GM12878 (cell line): ENCODE measurements around the gene TTLL6. TPM values are rescaled to one million over a fixed set of nuclear protein-coding genes. Genes with fewer than 3 reads are reported as not detected.

Experiments used
- ATAC-seq: fragments of 200-7000 bp; cut with Tn5 transposase; 3 replicates; pipeline ENCODE4 v1.9.1; 2020; ENCODE audit warnings: mild to moderate bottlenecking, moderate library complexity
- BruUV-seq: library from RNA; stranded (reverse); fragments of 400-500 nt; replicated peaks from 2 replicates; lab custom pipeline; 2021; lab: Mats Ljungman, UMichigan
- CTCF ChIA-PET: fragments of 300-600 bp; sonication (Branson Sonifier 250); formaldehyde crosslinking; extraction: SDS; loops from one replicate; lab custom pipeline; 2021; ENCODE audit warnings: inconsistent platforms; lab: Yijun Ruan, JAX
- POLR2A ChIA-PET: fragments of 350-600 bp; formaldehyde crosslinking; extraction: SDS; loops from one replicate; lab custom pipeline; 2021; ENCODE audit warnings: inconsistent platforms; lab: Charles Lee
- RAD21 ChIA-PET: fragments of 300-600 bp; sonication (Branson Sonifier 250); formaldehyde crosslinking; loops from one replicate; lab custom pipeline; 2023; ENCODE audit warnings: antibody characterized with exemption; ENCODE audit not compliant: unreplicated experiment; lab: Charles Lee
- SMC1A ChIA-PET: fragments of 300-600 bp; sonication (Branson Sonifier 250); formaldehyde crosslinking; loops from one replicate; lab custom pipeline; 2023; ENCODE audit not compliant: unreplicated experiment, uncharacterized antibody; lab: Charles Lee
- DNase-seq: peaks from one replicate; pipeline ENCODE4 v3.0.0-alpha.2; 2011; ENCODE audit warnings: low read depth, low spot score
- FAIRE-seq: peaks from 3 replicates; lab custom pipeline; 2011; peaks lifted over from hg19 to GRCh38; lab: Jason Lieb, UNC
- H2AFZ ChIP-seq: 2 replicates; pipeline ENCODE4 v1.6.0; 2011; ENCODE audit warnings: low read depth, low read length, control low read depth; ENCODE audit not compliant: control insufficient read depth
- H3K27ac ChIP-seq: 2 replicates; pipeline ENCODE4 v1.5.1; 2011; ENCODE audit warnings: control low read depth; ENCODE audit not compliant: control insufficient read depth, insufficient read depth
- H3K27me3 ChIP-seq, 2 experiments: replicated peaks in 1 of 2; 2 replicates each; pipeline versions ENCODE4 v1.6.0 to v1.6.1; 2011; ENCODE audit warnings: low read length in 1 of 2; ENCODE audit not compliant: control insufficient read depth in 2 of 2, insufficient read depth in 2 of 2
- H3K36me3 ChIP-seq, 2 experiments: 2 replicates each; pipeline ENCODE4 v1.5.1; 2011; ENCODE audit warnings: low read length in 1 of 2; ENCODE audit not compliant: control insufficient read depth in 2 of 2, insufficient read depth in 2 of 2
- H3K4me1 ChIP-seq: 2 replicates; pipeline ENCODE4 v1.6.1; 2011; ENCODE audit warnings: mild to moderate bottlenecking, low read length, moderate library complexity, mixed read lengths; ENCODE audit not compliant: control insufficient read depth, insufficient read depth
- H3K4me2 ChIP-seq: 2 replicates; pipeline ENCODE4 v1.6.0; 2011; ENCODE audit warnings: control low read depth; ENCODE audit not compliant: control insufficient read depth, insufficient read depth
- H3K4me3 ChIP-seq: fragments of 200-600 bp; sonication (generic); 2 replicates; pipeline ENCODE4 v1.5.1; 2016
- H3K79me2 ChIP-seq: 2 replicates; pipeline ENCODE4 v1.6.0; 2011; ENCODE audit warnings: low read length; ENCODE audit not compliant: control insufficient read depth, insufficient read depth
- H3K9ac ChIP-seq: 2 replicates; pipeline ENCODE4 v1.8.0; 2011; ENCODE audit warnings: low read length, control low read depth, mixed read lengths; ENCODE audit not compliant: control insufficient read depth, insufficient read depth
- H3K9me3 ChIP-seq: replicated peaks from 3 replicates; pipeline ENCODE4 v1.5.1; 2011; ENCODE audit warnings: mild to moderate bottlenecking, low read length; ENCODE audit not compliant: control insufficient read depth, insufficient read depth
- H4K20me1 ChIP-seq: 2 replicates; pipeline ENCODE4 v1.6.0; 2011; ENCODE audit not compliant: control insufficient read depth, insufficient read depth
- CREM ChIP-seq: IDR thresholded peaks from 2 replicates; pipeline ENCODE4 v1.6.1; 2014; ENCODE audit warnings: antibody characterized with exemption, low read depth
- EZH2 ChIP-seq: IDR thresholded peaks from 2 replicates; pipeline ENCODE4 v1.6.1; 2012; ENCODE audit warnings: low read depth, mild to moderate bottlenecking, control low read depth, inconsistent platforms, low read length, borderline replicate concordance; ENCODE audit not compliant: control insufficient read depth
- MEF2A ChIP-seq: IDR thresholded peaks from 2 replicates; pipeline ENCODE4 v1.6.1; 2011; ENCODE audit warnings: low read depth, mild to moderate bottlenecking, low read length, moderate library complexity; ENCODE audit not compliant: insufficient read depth
- RBBP5 ChIP-seq: fragments of 200-600 bp; sonication (generic); conservative IDR thresholded peaks from 2 replicates; pipeline ENCODE4 v1.6.1; 2016
- SREBF2 ChIP-seq: IDR thresholded peaks from 2 replicates; pipeline ENCODE4 v1.6.1; 2012; ENCODE audit warnings: mild to moderate bottlenecking, low read length
- STAT3 ChIP-seq: IDR thresholded peaks from 2 replicates; pipeline ENCODE4 v1.6.1; 2011; ENCODE audit warnings: low read depth, low read length, improper control_type of control experiment
- YBX1 ChIP-seq: fragments of 450-650 bp; IDR thresholded peaks from 2 replicates; pipeline ENCODE4 v1.6.1; 2016; ENCODE audit warnings: antibody characterized with exemption
- ZBED1 ChIP-seq: IDR thresholded peaks from 2 replicates; pipeline ENCODE4 v1.6.1; 2016; ENCODE audit warnings: borderline replicate concordance
- WGBS: methylation state at CpG from one replicate; pipeline ENCODE4 v1.1.6; 2016; ENCODE audit warnings: low lambda C conversion rate; ENCODE audit not compliant: insufficient replicate concordance, insufficient coverage; ENCODE audit errors: missing lambda C conversion rate; 5-methylcytosine and 5-hydroxymethylcytosine counted together
- in situ Hi-C: fragments of 300-500 bp; cut with MboI; formaldehyde crosslinking; loops from 9 replicates; pipeline ENCODE4 v1.14.3; 2018; ENCODE audit warnings: mixed read lengths
- intact Hi-C: fragments of 100-400 bp; cut with micrococcal nuclease; formaldehyde crosslinking; loops from one replicate; pipeline ENCODE4 v1.14.2; 2022; ENCODE audit not compliant: unreplicated experiment
- polyA plus RNA-seq, 11 experiments: library from polyadenylated mRNA; depleted of rRNA in 4 of 11; unstranded in 6 of 11; stranded (reverse) in 5 of 11; fragments of >200 nt; fragmentation: Nextera tagmentation in 4 of 11; fragmentation: Illumina TruSeq in 1 of 11; extraction: Ambion mirVana in 4 of 11; extraction: Trizol in 1 of 11; gene quantifications; 1 replicate in 1 of 11; 2 replicates in 10 of 11; pipeline versions ENCODE4 v1.2.1 to v1.2.3, GENCODE V29; 2011 to 2016; ENCODE audit warnings: inconsistent platforms in 2 of 11, missing spikeins in 2 of 11, low read depth in 1 of 11
- total RNA-seq, 4 experiments: library from RNA; depleted of rRNA in 3 of 4; stranded (reverse); fragments of >200 nt in 3 of 4; fragmentation: Illumina TruSeq in 1 of 4; extraction: Trizol in 1 of 4; gene quantifications; 2 replicates each; pipeline versions ENCODE4 v1.2.1 to v1.2.3, GENCODE V29; 2013 to 2021
- TF ChIP-seq, protein P1 (sequence below): fragments of 450-650 bp; IDR thresholded peaks from 2 replicates; pipeline ENCODE4 v1.6.1; 2016; ENCODE audit warnings: mild to moderate bottlenecking, moderate library complexity, borderline replicate concordance
- TF ChIP-seq, protein P2 (sequence below): fragments of 150-350 bp; IDR thresholded peaks from 2 replicates; pipeline ENCODE4 v1.6.1; 2014; ENCODE audit warnings: mild to moderate bottlenecking, low read depth, low read length

TTLL6 gene
- total and polyA plus RNA-seq, 10 of the 15 experiments (the other 5 are each of a cell fraction or from before 2014, with no cell fraction given), result 0.06 to 0.36 (median 0.13) TPM; not detected in 4

DNA sequence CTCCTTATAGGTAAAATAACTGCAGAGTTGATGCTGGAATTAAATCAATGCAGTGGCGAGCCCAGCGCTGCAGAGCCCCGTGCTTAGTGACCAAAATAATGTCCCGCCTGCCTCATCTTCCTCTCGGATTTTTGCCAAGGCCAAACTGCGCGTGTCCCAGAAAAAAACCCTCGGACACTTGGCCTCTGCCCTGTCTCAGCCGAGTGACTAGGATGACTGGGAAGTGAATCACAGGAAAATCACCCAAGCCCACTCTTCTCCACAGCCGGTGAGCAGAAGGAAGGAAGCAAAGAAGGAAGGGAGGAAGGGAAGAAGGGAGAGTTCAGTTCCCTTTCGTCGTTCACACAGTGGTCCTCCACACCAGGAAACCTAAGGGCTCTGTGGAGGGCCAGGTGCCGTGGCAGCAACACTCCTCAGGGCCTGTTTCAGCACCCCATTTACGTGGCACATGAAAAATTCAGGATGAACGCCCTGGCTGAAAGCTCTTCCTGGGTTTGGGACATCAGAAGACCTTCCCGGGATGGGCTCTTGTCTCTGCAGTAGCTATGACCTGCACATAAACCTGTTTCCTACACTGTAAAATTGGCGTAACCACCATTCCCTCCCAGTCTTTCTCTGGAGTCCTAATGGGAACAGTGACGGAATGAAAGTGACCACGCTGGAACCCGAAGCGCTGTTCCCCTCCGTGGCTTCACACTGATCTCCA, 63.1 kb downstream of the TTLL6 start:
- H3K4me2 ChIP-seq, result no peak overlapping the region
- ChIA-PET SMC1A (no interaction called here), CTCF (no interaction called here), POLR2A (no interaction called here), RAD21 (no interaction called here)
- ATAC-seq (no peak), FAIRE-seq (no peak), DNase-seq (no peak)
- peaks cover 30 to 42% of the 10 kb centered on the region in 2 experiments for H3K27me3 ChIP-seq
- TF ChIP-seq RBBP5 (no peak), SREBF2 (no peak), ZBED1 (no peak), EZH2 (0 out of 2 replicates have a peak, but pooled peaks have one; percentile 54)
- H3K9me3 ChIP-seq, result no peaks in the 10 kb centered on the region
- BruUV-seq, result no TSS peak
- H3K27ac ChIP-seq, result no peak overlapping the region
- no peak overlapping the region for H3K4me3 ChIP-seq
- no peaks in the 10 kb centered on the region for H3K4me1 ChIP-seq
- H3K79me2 ChIP-seq, result no peaks in the 10 kb centered on the region
- WGBS, result 11% methylated on average over 22 of the region's 22 CpGs
- no peaks in the 10 kb centered on the region for H3K36me3 ChIP-seq
- intact Hi-C loops, result no loop called here
- H2AFZ ChIP-seq, result no peak overlapping the region
- H4K20me1 ChIP-seq, result peaks cover 2% of the 10 kb centered on the region; the same call in 1 of the 2 replicates
- in situ Hi-C loops, result no loop called here
- H3K9ac ChIP-seq, result no peak overlapping the region

DNA sequence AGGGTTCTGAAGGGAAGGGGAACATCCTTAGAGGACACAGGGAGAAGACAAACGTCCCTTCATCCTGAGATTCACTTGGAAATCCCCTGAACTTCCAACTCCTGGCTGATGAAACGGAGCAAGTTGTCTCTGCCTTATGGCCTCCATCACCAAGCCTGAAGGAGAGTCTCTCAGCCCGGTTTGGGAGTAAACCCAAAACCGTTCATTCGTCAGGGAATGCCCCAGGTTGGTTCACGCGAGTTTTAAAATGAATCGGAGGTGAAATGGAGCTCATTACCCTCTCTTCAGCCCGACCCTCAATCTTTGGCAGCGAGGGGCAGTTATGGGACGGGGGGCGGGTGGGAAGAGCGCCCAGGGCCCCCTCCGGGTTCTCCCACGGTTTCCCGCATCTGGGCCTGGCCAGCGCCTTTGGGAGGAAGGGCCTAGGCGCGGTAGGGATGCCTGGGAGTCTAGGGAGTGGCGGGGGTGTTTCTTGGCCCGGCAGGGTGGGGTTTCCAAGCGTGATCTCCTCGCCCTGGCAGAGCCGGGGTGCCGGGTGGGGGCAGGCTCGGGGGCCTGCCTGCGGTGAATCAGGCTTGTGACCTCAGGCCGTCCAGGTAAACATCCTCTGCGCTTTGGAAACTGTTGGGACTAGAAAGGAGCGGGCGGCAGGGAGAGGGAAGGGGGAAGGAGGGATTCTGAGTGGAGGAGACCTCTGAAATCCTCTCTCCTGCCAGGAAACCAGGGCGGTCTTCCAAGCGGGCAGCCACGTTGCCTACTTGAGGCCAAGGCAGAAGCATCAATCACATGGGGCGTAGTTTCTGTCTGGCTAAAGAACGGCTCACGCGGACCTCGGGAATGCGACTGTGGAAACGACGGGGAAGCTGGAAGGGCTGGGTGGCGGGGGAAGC, 64.4 kb downstream of the TTLL6 start:
- Histone ChIP-seq H2AFZ (no peak overlapping the region), H3K27ac (no peak overlapping the region), H3K4me3 (no peak overlapping the region), H4K20me1 (peaks cover 2% of the 10 kb centered on the region; the same call in 1 of the 2 replicates), H3K9ac (no peak overlapping the region), H3K27me3 (peaks cover 30 to 46% of the 10 kb centered on the region in 2 experiments), H3K9me3 (no peaks in the 10 kb centered on the region; the same call in 2 of the 3 replicates), H3K4me2 (no peak overlapping the region), H3K79me2 (no peaks in the 10 kb centered on the region), H3K4me1 (no peaks in the 10 kb centered on the region), H3K36me3 (no peaks in the 10 kb centered on the region)
- no TSS peak for BruUV-seq
- FAIRE-seq (no peak), ATAC-seq (no peak), DNase-seq (no peak)
- intact Hi-C loops (no loop called here), in situ Hi-C loops (no loop called here)
- ChIA-PET SMC1A (no interaction called here), POLR2A (no interaction called here), RAD21 (no interaction called here), CTCF (no interaction called here)
- WGBS, result 20% methylated on average over 37 of the region's 43 CpGs
- TF ChIP-seq, protein P1, sequence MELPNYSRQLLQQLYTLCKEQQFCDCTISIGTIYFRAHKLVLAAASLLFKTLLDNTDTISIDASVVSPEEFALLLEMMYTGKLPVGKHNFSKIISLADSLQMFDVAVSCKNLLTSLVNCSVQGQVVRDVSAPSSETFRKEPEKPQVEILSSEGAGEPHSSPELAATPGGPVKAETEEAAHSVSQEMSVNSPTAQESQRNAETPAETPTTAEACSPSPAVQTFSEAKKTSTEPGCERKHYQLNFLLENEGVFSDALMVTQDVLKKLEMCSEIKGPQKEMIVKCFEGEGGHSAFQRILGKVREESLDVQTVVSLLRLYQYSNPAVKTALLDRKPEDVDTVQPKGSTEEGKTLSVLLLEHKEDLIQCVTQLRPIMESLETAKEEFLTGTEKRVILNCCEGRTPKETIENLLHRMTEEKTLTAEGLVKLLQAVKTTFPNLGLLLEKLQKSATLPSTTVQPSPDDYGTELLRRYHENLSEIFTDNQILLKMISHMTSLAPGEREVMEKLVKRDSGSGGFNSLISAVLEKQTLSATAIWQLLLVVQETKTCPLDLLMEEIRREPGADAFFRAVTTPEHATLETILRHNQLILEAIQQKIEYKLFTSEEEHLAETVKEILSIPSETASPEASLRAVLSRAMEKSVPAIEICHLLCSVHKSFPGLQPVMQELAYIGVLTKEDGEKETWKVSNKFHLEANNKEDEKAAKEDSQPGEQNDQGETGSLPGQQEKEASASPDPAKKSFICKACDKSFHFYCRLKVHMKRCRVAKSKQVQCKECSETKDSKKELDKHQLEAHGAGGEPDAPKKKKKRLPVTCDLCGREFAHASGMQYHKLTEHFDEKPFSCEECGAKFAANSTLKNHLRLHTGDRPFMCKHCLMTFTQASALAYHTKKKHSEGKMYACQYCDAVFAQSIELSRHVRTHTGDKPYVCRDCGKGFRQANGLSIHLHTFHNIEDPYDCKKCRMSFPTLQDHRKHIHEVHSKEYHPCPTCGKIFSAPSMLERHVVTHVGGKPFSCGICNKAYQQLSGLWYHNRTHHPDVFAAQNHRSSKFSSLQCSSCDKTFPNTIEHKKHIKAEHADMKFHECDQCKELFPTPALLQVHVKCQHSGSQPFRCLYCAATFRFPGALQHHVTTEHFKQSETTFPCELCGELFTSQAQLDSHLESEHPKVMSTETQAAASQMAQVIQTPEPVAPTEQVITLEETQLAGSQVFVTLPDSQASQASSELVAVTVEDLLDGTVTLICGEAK, result no peak
- TF ChIP-seq CREM (no peak), YBX1 (no peak), MEF2A (no peak), STAT3 (no peak)
- TF ChIP-seq, protein P2, sequence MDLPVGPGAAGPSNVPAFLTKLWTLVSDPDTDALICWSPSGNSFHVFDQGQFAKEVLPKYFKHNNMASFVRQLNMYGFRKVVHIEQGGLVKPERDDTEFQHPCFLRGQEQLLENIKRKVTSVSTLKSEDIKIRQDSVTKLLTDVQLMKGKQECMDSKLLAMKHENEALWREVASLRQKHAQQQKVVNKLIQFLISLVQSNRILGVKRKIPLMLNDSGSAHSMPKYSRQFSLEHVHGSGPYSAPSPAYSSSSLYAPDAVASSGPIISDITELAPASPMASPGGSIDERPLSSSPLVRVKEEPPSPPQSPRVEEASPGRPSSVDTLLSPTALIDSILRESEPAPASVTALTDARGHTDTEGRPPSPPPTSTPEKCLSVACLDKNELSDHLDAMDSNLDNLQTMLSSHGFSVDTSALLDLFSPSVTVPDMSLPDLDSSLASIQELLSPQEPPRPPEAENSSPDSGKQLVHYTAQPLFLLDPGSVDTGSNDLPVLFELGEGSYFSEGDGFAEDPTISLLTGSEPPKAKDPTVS, result no peak
